Measurements from ENCODE around the gene RAB3IP.
A peak's percentile ranks its signal among the peaks of the same experiment; 100 is the strongest.

Gene RAB3IP

DNA sequence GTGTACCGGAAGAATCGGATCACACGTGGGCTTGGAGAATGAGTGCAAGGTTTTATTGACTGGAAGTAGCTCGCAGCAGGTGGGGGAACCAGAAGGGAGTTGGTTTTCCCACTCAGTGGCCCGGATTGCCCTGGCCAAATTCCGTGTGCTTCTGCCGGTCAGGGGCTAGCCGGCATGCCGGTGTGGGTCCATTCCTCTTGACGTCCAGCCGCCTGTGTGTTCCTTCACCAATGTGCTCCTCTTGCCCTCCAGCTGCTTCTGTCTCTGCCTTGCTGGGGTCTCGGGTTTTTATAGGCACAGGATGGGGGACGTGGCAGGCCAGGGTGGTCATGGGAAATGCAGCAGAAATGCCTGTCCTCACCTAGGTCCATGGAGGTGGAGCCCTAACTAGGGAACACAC is 97.4 kb downstream of the RAB3IP start:
- H3K27ac ChIP-seq, result no peak overlapping the region
- TF ChIP-seq ZFX (IDR thresholded peaks at IDR 0.05; ENCODE audit: borderline replicate concordance), result no peak
- TF ChIP-seq, protein P1, sequence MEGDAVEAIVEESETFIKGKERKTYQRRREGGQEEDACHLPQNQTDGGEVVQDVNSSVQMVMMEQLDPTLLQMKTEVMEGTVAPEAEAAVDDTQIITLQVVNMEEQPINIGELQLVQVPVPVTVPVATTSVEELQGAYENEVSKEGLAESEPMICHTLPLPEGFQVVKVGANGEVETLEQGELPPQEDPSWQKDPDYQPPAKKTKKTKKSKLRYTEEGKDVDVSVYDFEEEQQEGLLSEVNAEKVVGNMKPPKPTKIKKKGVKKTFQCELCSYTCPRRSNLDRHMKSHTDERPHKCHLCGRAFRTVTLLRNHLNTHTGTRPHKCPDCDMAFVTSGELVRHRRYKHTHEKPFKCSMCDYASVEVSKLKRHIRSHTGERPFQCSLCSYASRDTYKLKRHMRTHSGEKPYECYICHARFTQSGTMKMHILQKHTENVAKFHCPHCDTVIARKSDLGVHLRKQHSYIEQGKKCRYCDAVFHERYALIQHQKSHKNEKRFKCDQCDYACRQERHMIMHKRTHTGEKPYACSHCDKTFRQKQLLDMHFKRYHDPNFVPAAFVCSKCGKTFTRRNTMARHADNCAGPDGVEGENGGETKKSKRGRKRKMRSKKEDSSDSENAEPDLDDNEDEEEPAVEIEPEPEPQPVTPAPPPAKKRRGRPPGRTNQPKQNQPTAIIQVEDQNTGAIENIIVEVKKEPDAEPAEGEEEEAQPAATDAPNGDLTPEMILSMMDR (IDR thresholded peaks at IDR 0.05), result no peak

- H3K27ac ChIP-seq, result peak overlapping the region; percentile 79
- TF ChIP-seq, protein P1 (IDR thresholded peaks at IDR 0.05), result 0 out of 2 replicates have a peak, but pooled peaks have one; percentile 6
- TF ChIP-seq ZFX (IDR thresholded peaks at IDR 0.05; ENCODE audit: borderline replicate concordance), result no peak
Measured at GRCh38 chr12:69837191-69837590, 98.5 kb downstream of the RAB3IP start.

DNA sequence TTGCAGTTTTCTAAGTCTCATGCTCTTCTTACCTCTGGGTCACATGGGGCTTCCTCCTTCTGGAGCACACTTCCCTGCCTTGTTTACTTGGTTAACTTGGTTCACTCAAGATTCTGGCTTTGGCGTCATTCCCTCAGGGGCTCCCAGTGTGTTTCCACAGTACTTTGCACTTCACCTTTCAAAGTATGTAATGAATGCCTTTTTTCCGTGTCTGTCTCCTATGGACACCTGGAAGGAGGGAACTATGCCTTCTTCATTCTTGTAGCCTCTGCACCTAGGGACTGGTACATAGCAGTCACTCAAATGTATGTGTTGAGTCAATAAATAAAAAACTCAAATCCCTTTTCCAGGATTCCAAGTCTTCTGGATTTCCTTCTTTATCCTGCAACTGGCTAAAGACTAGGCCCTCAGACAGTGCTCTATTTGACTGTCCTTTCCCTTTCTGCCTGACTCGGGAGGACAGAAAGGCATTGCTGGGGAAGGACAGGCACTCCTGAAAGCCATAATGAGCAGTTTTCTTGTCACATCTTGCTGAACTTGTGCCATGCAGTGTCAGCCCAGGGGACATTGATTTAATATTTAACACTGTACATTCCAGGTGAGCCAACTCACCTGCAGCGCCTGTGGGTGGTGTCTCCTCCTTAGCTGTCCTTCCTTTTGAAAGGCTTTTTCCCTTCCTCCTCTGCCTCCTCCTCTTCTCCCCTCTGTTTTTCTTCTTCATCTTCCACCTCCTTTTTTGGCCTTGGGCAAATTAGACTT is 99.2 kb downstream of the RAB3IP start:
- H3K27ac ChIP-seq, result peak overlapping the region; percentile 79
- no peak for TF ChIP-seq ZFX (IDR thresholded peaks at IDR 0.05; ENCODE audit: borderline replicate concordance)
- TF ChIP-seq, protein P1 (IDR thresholded peaks at IDR 0.05), result no peak

GRCh38 chr12:69840727-69841126 is 102.1 kb downstream of the RAB3IP start:
- peak overlapping the region; percentile 43 for H3K27ac ChIP-seq
- TF ChIP-seq ZFX (IDR thresholded peaks at IDR 0.05; ENCODE audit: borderline replicate concordance), result no peak
- TF ChIP-seq, protein P1 (IDR thresholded peaks at IDR 0.05), result no peak

DNA sequence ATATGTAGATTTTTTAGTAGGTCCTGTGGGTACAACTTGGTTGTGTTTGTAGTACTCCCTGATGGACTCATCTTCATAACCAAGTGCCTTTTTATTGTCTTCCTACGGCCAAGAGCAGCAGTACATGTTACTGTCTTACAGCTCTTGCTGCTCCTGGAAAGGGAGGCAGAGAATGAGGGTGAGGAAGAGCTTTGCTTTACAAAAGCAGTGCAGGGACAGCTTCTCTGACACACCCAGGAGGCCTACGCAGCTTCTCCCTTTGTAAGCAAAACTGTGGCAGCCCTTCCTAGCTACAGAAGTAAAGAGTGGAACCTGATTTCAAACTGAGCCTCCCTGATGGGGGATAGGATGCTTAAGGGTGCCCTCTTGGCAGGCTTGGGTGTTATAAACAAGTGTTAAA is 104.9 kb downstream of the RAB3IP start:
- H3K27ac ChIP-seq, result no peak overlapping the region
- TF ChIP-seq, protein P1 (IDR thresholded peaks at IDR 0.05), result no peak
- no peak for TF ChIP-seq ZFX (IDR thresholded peaks at IDR 0.05; ENCODE audit: borderline replicate concordance)

- TF ChIP-seq ZFX (IDR thresholded peaks at IDR 0.05; ENCODE audit: borderline replicate concordance), result no peak
- TF ChIP-seq, protein P1 (IDR thresholded peaks at IDR 0.05), result no peak
- H3K27ac ChIP-seq, result no peak overlapping the region
Measured at GRCh38 chr12:69844416-69844815, 105.8 kb downstream of the RAB3IP start.

DNA sequence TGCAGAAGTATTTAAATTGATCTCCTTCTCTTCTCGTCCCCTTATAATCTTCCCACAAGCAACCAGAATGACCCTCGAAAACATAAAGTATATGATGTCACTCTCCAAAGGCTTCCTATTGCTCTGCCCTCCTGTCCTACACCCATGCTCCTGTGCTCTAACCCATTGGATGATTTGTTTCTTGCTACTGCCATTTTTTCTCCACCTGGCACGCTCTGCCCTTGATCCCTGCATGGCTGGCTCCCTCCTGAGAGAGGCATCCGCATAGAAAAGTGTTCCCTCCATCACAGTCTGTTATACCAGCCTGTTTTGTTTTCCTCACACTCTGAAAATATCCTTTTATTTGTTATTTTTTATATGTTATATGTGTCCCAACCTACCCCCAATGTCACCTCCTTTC is 106.2 kb downstream of the RAB3IP start:
- H3K27ac ChIP-seq, result no peak overlapping the region
- no peak for TF ChIP-seq ZFX (IDR thresholded peaks at IDR 0.05; ENCODE audit: borderline replicate concordance)
- TF ChIP-seq, protein P1 (IDR thresholded peaks at IDR 0.05), result no peak

Measured in 22Rv1 (cell line).